ENCODE results near the gene PRKCA.

PRKCA gene

GRCh38 chr17:66837885-66838665 lies 535.7 kb downstream of the PRKCA start:
- no peak overlapping the region for H3K4me3 ChIP-seq (ENCODE audit: low read depth, low read length)
- no peak for DNase-seq (ENCODE audit: low read depth)
- TF ChIP-seq, protein P1, sequence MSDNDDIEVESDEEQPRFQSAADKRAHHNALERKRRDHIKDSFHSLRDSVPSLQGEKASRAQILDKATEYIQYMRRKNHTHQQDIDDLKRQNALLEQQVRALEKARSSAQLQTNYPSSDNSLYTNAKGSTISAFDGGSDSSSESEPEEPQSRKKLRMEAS (IDR thresholded peaks at IDR 0.05; ENCODE audit: low read depth, low read length), result no peak
- TF ChIP-seq MYC (IDR thresholded peaks at IDR 0.05; ENCODE audit: low read depth, low read length) (no peak), CTCF (IDR thresholded peaks at IDR 0.05; ENCODE audit: low read depth, low read length) (no peak), POLR2A (IDR thresholded peaks at IDR 0.05; ENCODE audit: extremely low read depth, insufficient read length) (no peak)

- TF ChIP-seq, protein P1 (IDR thresholded peaks at IDR 0.05; ENCODE audit: low read depth, low read length), result no peak
- TF ChIP-seq POLR2A (IDR thresholded peaks at IDR 0.05; ENCODE audit: extremely low read depth, insufficient read length) (no peak), CTCF (IDR thresholded peaks at IDR 0.05; ENCODE audit: low read depth, low read length) (no peak), MYC (IDR thresholded peaks at IDR 0.05; ENCODE audit: low read depth, low read length) (no peak)
- DNase-seq (ENCODE audit: low read depth), result no peak
- no peak overlapping the region for H3K4me3 ChIP-seq (ENCODE audit: low read depth, low read length)
Observed at GRCh38 chr17:66839616-66840015, 537.2 kb downstream of the PRKCA start.

- no peak for DNase-seq (ENCODE audit: low read depth)
- no peak overlapping the region for H3K4me3 ChIP-seq (ENCODE audit: low read depth, low read length)
- TF ChIP-seq, protein P1 (IDR thresholded peaks at IDR 0.05; ENCODE audit: low read depth, low read length), result no peak
- no peak for TF ChIP-seq MYC (IDR thresholded peaks at IDR 0.05; ENCODE audit: low read depth, low read length)
- TF ChIP-seq CTCF (IDR thresholded peaks at IDR 0.05; ENCODE audit: low read depth, low read length), result no peak
- no peak for TF ChIP-seq POLR2A (IDR thresholded peaks at IDR 0.05; ENCODE audit: extremely low read depth, insufficient read length)
Observed at GRCh38 chr17:66840061-66840460, 537.6 kb downstream of the PRKCA start.

DNA sequence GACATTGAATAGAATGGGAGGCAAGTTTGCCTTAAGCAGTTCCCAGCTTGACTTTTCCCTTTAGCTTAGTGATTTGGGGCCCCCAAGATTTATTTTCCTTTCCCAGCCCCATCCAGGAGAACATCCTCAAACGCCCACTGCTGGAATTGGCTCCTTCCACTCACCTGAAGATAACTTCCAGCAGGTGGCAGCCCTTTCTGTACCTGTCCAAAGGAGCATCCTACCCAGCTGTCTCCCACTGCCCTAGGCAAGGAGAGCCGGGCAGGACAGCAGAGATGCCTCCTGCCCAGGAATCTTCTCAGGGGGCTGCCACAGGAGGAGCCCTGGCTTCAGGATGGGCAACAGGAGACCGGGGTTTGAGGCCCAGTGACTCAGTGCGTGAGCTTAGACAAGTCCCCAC lies 538.9 kb downstream of the PRKCA start:
- TF ChIP-seq CTCF (IDR thresholded peaks at IDR 0.05; ENCODE audit: low read depth, low read length), result no peak
- no peak for TF ChIP-seq MYC (IDR thresholded peaks at IDR 0.05; ENCODE audit: low read depth, low read length)
- TF ChIP-seq POLR2A (IDR thresholded peaks at IDR 0.05; ENCODE audit: extremely low read depth, insufficient read length), result no peak
- TF ChIP-seq, protein P1 (IDR thresholded peaks at IDR 0.05; ENCODE audit: low read depth, low read length), result no peak
- DNase-seq (ENCODE audit: low read depth), result no peak

DNA sequence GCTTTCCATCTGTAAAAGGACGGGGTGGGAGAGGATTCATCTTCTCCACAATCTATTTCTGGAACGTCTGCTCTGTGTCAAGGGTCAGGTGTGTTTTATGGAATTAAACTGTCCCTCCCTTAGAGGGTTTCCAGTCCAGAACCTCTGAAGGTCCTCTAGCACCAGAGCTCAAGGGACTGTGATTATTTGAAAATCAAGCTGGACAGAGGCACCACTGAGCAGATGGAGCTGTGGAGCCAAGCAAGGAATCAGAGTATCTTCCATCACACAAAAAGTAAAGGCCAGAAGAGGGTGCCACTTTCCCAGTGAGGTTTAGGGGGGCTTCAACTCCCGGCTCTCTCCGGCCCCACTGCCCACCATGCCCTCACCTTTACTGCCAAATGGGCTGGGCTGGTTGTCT lies 539.3 kb downstream of the PRKCA start:
- no peak for DNase-seq (ENCODE audit: low read depth)
- TF ChIP-seq CTCF (IDR thresholded peaks at IDR 0.05; ENCODE audit: low read depth, low read length) (no peak), POLR2A (IDR thresholded peaks at IDR 0.05; ENCODE audit: extremely low read depth, insufficient read length) (no peak), MYC (IDR thresholded peaks at IDR 0.05; ENCODE audit: low read depth, low read length) (no peak)
- TF ChIP-seq, protein P1 (IDR thresholded peaks at IDR 0.05; ENCODE audit: low read depth, low read length), result no peak
- no peak overlapping the region for H3K4me3 ChIP-seq (ENCODE audit: low read depth, low read length)

More for the DNA sequence above, 538.9 kb downstream of the PRKCA start:
- H3K4me3 ChIP-seq (ENCODE audit: low read depth, low read length), result no peak overlapping the region

Measured in NB4 (cell line).